GM19324 (cell line): ENCODE results near the gene MUC20.
"Not testable (repeated sequence)": the region's sequence is repeated elsewhere in the genome, so short reads cannot be mapped to it uniquely, and the experiment has no call there.

Experiments used
- ATAC-seq: cut with Tn5 transposase; IDR thresholded peaks from one replicate; pipeline ENCODE4 v1.9.1; 2021; ENCODE audit warnings: mild to moderate bottlenecking, moderate library complexity; ENCODE audit not compliant: unreplicated experiment, low FRiP score

Gene MUC20

DNA sequence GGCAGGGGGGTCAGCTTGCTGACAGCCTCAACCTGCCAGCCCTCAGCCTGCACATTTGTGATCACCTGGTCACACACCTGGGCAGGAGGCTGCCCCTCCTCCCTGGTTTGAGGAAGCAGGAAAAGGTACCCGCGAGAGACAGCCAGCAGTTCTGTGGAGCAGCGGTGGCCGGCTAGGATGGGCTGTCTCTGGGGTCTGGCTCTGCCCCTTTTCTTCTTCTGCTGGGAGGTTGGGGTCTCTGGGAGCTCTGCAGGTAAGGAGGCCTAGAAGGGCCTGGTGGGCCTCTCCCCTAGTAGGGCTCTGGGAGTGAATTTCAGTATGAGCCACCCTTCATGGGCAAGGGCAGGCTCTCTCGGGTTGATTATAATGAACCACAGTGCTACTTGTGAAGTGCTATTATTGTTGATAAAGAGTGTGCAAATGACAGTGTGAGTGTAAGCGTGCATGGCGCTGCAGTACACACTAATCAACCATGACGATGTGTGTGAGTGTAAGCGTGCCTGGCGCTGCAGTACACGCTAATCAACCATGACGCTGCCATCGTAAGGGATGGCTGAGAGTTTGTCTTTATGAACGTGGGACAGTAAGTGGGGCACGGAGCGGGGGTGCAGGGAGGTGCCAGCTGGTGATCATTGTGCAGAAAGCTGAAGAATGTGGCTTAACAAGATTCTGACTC, at the start of gene MUC20:
TSS of gene MUC20 (plus strand) at position 148 of the 676 bp plus-strand sequence. CDS start at position 178, 30 bp downstream.
- ATAC-seq, result not testable (repeated sequence)

DNA sequence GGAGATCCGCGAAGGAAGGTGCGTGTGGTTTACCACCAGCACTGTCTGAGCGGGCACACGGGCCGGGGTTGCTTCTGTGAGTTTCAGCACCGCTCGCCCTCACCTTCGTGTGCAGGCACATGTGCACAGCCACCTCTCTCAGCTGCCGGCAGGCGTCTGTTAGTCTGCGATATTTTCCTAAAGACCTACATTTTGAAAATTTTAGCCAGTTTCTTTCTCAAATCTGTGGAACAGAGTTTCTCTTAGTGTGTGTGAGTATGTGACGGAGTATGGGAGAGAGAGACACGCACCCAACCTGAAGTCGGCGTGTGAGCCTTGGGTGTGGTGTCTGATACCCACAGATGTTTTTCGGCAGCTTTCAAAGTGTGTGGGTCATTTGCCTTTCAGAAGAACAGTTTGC, 49.5 kb upstream of the MUC20 start:
- ATAC-seq, result not testable (repeated sequence)

- not testable (repeated sequence) for ATAC-seq
These were observed 47.1 kb upstream of the MUC20 start for GRCh38 chr3:195673711-195674110.

GRCh38 chr3:195678391-195679015, 42.3 kb upstream of the MUC20 start:
- ATAC-seq, result not testable (repeated sequence)

DNA sequence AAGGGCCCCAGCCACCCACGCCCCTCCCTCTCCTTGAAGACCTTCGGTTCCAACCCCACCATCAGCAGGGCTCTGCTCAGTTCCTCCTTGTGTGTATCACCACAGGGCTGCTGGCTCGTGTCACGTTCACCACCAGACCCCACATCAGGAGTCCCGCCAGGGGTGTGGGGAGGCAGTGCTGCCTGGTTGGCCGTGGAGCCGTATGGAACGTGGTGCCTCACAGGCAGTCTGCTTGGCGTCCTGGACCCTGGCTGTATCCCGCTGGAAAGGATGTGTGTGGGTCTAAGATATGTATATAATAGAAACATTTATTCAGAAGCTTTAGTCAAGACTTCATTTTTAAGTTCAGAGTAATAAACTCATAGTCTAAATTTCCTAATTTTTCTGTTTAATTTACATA, 40.1 kb upstream of the MUC20 start:
- ATAC-seq, result not testable (repeated sequence)

DNA sequence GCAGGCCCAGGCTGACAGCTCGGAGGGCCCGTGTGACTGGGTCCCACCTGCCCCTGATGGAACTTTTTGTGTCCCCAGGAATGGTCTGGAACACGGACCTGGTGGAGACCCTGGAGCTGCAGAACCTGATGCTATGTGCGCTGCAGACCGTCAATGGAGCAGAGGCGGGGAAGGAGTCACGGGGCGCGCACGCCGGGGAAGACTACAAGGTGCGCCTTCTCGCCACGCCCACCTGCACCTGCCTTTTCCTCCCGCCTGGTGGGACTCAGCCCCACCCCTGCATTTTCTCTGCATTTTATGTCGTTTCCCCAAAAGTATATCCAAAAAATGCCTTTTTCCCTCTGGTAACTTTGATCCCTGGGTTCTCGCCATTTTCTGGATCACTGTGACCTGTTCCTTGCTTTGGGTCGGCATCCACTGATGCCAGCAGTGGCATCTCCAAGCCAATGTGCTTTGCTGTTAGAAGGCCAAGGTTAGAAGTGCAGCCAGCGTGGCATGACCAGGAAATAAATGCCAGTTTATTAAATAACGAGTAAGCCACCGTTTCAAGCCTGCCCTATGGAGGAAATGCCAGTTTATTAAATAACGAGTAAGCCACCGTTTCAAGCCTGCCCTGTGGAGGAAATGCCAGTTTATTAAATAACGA, 39.2 kb upstream of the MUC20 start:
- not testable (repeated sequence) for ATAC-seq

- not testable (repeated sequence) for ATAC-seq
These were observed 38.6 kb upstream of the MUC20 start for GRCh38 chr3:195682104-195682742.

GRCh38 chr3:195683722-195684526, 36.9 kb upstream of the MUC20 start:
- not testable (repeated sequence) for ATAC-seq

DNA sequence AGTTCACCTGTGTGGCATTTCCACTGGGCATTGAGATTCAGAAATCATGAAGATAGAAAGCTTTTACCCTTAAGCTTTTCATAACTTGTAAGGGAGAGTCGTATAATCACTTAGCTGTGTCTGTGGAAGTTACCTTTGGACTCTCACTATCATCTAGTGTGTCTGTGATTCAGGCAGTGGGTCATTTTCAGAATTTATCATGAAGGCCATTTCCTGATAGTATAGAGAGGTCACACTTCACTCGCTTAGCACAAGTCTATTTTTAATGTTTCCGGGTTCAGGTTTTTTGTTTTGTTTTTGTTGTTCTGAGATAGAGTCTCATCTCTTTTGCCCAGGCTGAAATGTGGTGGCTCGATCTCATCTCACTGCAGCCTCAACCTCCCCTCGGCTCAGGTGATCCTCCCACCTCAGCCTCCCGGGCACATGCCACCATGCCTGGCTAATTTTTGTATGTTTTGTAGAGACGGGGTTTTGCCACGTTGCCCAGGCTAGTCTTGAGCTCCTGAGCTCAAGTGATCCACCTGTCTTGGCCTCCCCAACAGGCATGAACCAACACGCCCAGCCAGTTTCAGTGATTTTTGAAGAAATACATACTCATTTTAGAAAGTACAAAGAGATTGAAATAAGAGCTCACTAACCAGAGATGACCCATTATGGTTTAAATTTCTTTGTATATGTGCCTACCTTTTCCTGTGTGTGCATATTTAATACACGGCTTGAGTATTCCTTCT, 36.1 kb upstream of the MUC20 start:
- peak; percentile 55 for ATAC-seq

DNA sequence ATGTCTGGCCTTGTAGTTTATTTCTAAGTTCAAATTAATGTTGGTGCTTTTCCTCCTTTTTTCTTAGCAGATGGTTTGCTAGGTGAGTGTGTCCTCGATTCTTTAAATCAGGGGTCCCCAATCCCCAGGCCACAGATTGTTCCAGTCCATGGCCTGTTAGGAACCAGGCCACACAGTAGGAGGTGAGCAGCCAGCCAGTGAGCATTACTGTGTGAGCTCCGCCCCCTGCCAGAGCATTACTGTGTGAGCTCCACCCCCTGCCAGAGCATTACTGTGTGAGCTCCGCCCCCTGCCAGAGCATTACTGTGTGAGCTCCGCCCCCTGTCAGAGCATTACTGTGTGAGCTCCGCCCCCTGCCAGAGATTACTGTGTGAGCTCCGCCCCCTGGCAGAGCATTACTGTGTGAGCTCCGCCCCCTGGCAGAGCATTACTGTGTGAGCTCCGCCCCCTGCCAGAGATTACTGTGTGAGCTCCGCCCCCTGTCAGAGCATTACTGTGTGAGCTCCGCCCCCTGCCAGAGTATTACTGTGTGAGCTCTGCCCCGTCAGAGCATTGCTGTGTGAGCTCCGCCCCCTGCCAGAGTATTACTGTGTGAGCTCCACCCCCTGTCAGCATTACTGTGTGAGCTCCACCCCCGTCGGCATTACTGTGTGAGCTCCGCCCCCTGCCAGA, 34.1 kb upstream of the MUC20 start:
- ATAC-seq, result not testable (repeated sequence)

DNA sequence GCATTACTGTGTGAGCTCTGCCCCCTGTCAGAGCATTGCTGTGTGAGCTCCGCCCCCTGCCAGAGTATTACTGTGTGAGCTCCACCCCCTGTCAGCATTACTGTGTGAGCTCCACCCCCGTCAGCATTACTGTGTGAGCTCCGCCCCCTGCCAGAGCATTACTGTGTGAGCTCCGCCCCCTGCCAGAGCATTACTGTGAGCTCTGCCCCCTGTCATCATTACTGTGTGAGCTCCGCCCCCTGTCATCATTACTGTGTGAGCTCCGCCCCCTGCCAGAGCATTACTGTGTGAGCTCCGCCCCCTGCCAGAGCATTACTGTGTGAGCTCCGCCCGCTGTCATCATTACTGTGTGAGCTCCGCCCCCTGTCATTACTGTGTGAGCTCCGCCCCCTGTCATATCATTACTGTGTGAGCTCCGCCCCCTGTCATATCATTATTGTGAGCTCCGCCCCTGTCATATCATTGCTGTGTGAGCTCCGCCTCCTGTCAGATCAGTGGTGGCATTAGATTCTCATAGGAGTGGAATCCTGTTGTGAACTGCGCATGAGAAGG, 33.5 kb upstream of the MUC20 start:
- ATAC-seq, result not testable (repeated sequence)

GRCh38 chr3:195688471-195689183, 32.2 kb upstream of the MUC20 start:
- ATAC-seq, result not testable (repeated sequence)

GRCh38 chr3:195689184-195690070, 31.4 kb upstream of the MUC20 start:
- not testable (repeated sequence) for ATAC-seq

DNA sequence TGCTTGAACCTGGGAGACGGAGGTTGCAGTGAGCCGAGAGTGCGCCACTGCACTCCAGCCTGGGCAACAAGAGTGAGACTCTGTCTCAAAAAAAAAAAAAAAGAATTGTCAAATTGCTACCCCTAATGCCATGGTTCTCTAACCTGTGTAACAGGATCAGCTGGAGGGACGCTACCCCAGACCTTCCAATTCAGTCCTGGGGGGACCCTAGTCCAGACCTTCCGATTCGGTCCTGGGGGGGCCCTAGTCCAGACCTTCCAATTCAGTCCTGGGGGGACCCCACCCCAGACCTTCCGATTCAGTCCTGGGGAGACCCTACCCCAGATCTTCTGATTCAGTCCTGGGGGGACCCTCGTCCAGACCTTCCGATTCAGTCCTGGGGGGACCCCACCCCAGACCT, 29.8 kb upstream of the MUC20 start:
- no peak for ATAC-seq

GRCh38 chr3:195691596-195692353, 29.0 kb upstream of the MUC20 start:
- not testable (repeated sequence) for ATAC-seq

- ATAC-seq, result no peak
These were observed 28.5 kb upstream of the MUC20 start for GRCh38 chr3:195692354-195692685.
